Measurements from ENCODE around the gene NLRP1.

NLRP1 gene

DNA sequence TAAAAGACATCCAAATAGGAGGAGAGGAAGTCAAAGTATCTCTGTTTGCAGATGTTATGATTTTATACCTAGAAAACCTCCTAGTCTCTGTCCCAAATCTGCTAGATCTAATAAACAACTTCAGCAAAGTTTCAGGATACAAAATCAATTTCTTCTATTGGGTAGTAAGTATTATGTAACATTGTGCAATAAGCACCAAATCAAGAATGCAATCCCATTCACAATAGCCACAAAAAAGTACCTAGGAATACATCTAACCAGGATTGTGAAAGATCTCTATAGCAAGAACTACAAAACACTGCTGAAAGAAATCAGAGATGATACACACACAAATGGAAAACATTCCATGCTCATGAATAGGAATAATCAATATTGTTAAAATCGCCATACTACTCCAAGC lies 13.0 kb downstream of the NLRP1 start:
- H3K27ac ChIP-seq = no peak overlapping the region
- H3K9me3 ChIP-seq (ENCODE audit: low read depth, low read length) = no peaks in the 10 kb centered on the region
- H3K4me3 ChIP-seq = no peak overlapping the region
- H3K9ac ChIP-seq (ENCODE audit: insufficient read length) = no peak overlapping the region
- H3K36me3 ChIP-seq (ENCODE audit: insufficient read depth, low read length) = no peaks in the 10 kb centered on the region
- no peak for DNase-seq (ENCODE audit: low read depth, low spot score)
- TF ChIP-seq FOXP2 (optimal IDR thresholded peaks at IDR 0.05; ENCODE audit: control extremely low read depth, extremely low read length, insufficient read depth) (no peak), EZH2 (IDR thresholded peaks at IDR 0.05) (no peak), POLR2AphosphoS5 (IDR thresholded peaks at IDR 0.05; ENCODE audit: borderline replicate concordance, low read depth, low read length) (no peak)

DNA sequence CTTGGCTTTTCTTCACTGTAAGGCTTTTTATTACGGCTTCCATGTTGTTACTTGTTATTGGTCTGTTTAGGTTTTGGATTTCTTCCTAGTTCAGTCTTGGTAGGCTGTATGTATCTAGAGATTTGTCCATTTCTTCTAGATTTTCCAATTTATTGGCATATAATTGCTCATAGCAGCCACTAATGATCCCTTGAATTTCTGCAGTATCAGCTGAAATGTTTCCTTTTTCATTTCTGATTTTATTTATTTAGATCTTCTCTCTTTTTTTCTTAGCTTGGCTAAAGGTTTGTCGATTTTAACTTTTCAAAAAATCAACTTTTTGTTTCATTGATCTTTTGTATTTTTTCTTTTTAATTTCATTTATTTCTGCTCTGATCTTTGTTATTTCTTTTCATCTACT lies 18.5 kb downstream of the NLRP1 start:
- H3K9me3 ChIP-seq (ENCODE audit: low read depth, low read length) = no peaks in the 10 kb centered on the region
- no peaks in the 10 kb centered on the region for H3K36me3 ChIP-seq (ENCODE audit: insufficient read depth, low read length)
- no peak for DNase-seq (ENCODE audit: low read depth, low spot score)
- H3K27ac ChIP-seq = no peak overlapping the region
- no peak for TF ChIP-seq POLR2AphosphoS5 (IDR thresholded peaks at IDR 0.05; ENCODE audit: borderline replicate concordance, low read depth, low read length)
- TF ChIP-seq FOXP2 (optimal IDR thresholded peaks at IDR 0.05; ENCODE audit: control extremely low read depth, extremely low read length, insufficient read depth) = no peak
- TF ChIP-seq EZH2 (IDR thresholded peaks at IDR 0.05) = no peak
- no peak overlapping the region for H3K4me3 ChIP-seq
- no peak overlapping the region for H3K9ac ChIP-seq (ENCODE audit: insufficient read length)

GRCh38 chr17:5563456-5563855 lies 20.9 kb downstream of the NLRP1 start:
- no peak for DNase-seq (ENCODE audit: low read depth, low spot score)
- no peaks in the 10 kb centered on the region for H3K36me3 ChIP-seq (ENCODE audit: insufficient read depth, low read length)

GRCh38 chr17:5562661-5563360 lies 21.5 kb downstream of the NLRP1 start:
- H3K9me3 ChIP-seq (ENCODE audit: low read depth, low read length) = no peaks in the 10 kb centered on the region
- DNase-seq (ENCODE audit: low read depth, low spot score) = no peak

More at GRCh38 chr17:5563456-5563855, 20.9 kb downstream of the NLRP1 start:
- Histone ChIP-seq H3K4me3 (no peak overlapping the region), H3K27ac (no peak overlapping the region), H3K9me3 (ENCODE audit: low read depth, low read length) (no peaks in the 10 kb centered on the region), H3K9ac (ENCODE audit: insufficient read length) (no peak overlapping the region)
- TF ChIP-seq FOXP2 (optimal IDR thresholded peaks at IDR 0.05; ENCODE audit: control extremely low read depth, extremely low read length, insufficient read depth) (no peak), EZH2 (IDR thresholded peaks at IDR 0.05) (no peak), POLR2AphosphoS5 (IDR thresholded peaks at IDR 0.05; ENCODE audit: borderline replicate concordance, low read depth, low read length) (no peak)

GRCh38 chr17:5561736-5562571 lies 22.4 kb downstream of the NLRP1 start:
- H3K9ac ChIP-seq (ENCODE audit: insufficient read length) = no peak overlapping the region
- no peak overlapping the region for H3K4me3 ChIP-seq
- TF ChIP-seq FOXP2 (optimal IDR thresholded peaks at IDR 0.05; ENCODE audit: control extremely low read depth, extremely low read length, insufficient read depth) (no peak), POLR2AphosphoS5 (IDR thresholded peaks at IDR 0.05; ENCODE audit: borderline replicate concordance, low read depth, low read length) (no peak), EZH2 (IDR thresholded peaks at IDR 0.05) (no peak)
- no peaks in the 10 kb centered on the region for H3K36me3 ChIP-seq (ENCODE audit: insufficient read depth, low read length)
- H3K27ac ChIP-seq = no peak overlapping the region
- H3K9me3 ChIP-seq (ENCODE audit: low read depth, low read length) = no peaks in the 10 kb centered on the region
- no peak for DNase-seq (ENCODE audit: low read depth, low spot score)

More at GRCh38 chr17:5562661-5563360, 21.5 kb downstream of the NLRP1 start:
- Histone ChIP-seq H3K9ac (ENCODE audit: insufficient read length) (no peak overlapping the region), H3K27ac (no peak overlapping the region), H3K4me3 (no peak overlapping the region), H3K36me3 (ENCODE audit: insufficient read depth, low read length) (no peaks in the 10 kb centered on the region)
- TF ChIP-seq POLR2AphosphoS5 (IDR thresholded peaks at IDR 0.05; ENCODE audit: borderline replicate concordance, low read depth, low read length) (no peak), EZH2 (IDR thresholded peaks at IDR 0.05) (no peak), FOXP2 (optimal IDR thresholded peaks at IDR 0.05; ENCODE audit: control extremely low read depth, extremely low read length, insufficient read depth) (no peak)

- Histone ChIP-seq H3K36me3 (ENCODE audit: insufficient read depth, low read length) (no peaks in the 10 kb centered on the region), H3K9me3 (ENCODE audit: low read depth, low read length) (no peaks in the 10 kb centered on the region)
- DNase-seq (ENCODE audit: low read depth, low spot score) = no peak
Observed at GRCh38 chr17:5560361-5560988, 23.8 kb downstream of the NLRP1 start.

GRCh38 chr17:5558815-5559785 lies 25.2 kb downstream of the NLRP1 start:
- Histone ChIP-seq H3K36me3 (ENCODE audit: insufficient read depth, low read length) (no peaks in the 10 kb centered on the region), H3K9me3 (ENCODE audit: low read depth, low read length) (no peaks in the 10 kb centered on the region), H3K9ac (ENCODE audit: insufficient read length) (no peak overlapping the region), H3K4me3 (no peak overlapping the region), H3K27ac (no peak overlapping the region)
- DNase-seq (ENCODE audit: low read depth, low spot score) = no peak
- TF ChIP-seq EZH2 (IDR thresholded peaks at IDR 0.05) (no peak), POLR2AphosphoS5 (IDR thresholded peaks at IDR 0.05; ENCODE audit: borderline replicate concordance, low read depth, low read length) (no peak), FOXP2 (optimal IDR thresholded peaks at IDR 0.05; ENCODE audit: control extremely low read depth, extremely low read length, insufficient read depth) (no peak)

More at GRCh38 chr17:5560361-5560988, 23.8 kb downstream of the NLRP1 start:
- no peak for TF ChIP-seq POLR2AphosphoS5 (IDR thresholded peaks at IDR 0.05; ENCODE audit: borderline replicate concordance, low read depth, low read length)
- TF ChIP-seq FOXP2 (optimal IDR thresholded peaks at IDR 0.05; ENCODE audit: control extremely low read depth, extremely low read length, insufficient read depth) = no peak
- no peak for TF ChIP-seq EZH2 (IDR thresholded peaks at IDR 0.05)
- Histone ChIP-seq H3K9ac (ENCODE audit: insufficient read length) (no peak overlapping the region), H3K27ac (no peak overlapping the region), H3K4me3 (no peak overlapping the region)
